ENCODE data around the gene SOCS3.

The SOCS3 gene

GRCh38 chr17:78348055-78348770 is 11.7 kb downstream of the SOCS3 start:
- TF ChIP-seq EZH2 (IDR thresholded peaks at IDR 0.05; ENCODE audit: borderline replicate concordance, low read length), result no peak
- TF ChIP-seq, protein P1, sequence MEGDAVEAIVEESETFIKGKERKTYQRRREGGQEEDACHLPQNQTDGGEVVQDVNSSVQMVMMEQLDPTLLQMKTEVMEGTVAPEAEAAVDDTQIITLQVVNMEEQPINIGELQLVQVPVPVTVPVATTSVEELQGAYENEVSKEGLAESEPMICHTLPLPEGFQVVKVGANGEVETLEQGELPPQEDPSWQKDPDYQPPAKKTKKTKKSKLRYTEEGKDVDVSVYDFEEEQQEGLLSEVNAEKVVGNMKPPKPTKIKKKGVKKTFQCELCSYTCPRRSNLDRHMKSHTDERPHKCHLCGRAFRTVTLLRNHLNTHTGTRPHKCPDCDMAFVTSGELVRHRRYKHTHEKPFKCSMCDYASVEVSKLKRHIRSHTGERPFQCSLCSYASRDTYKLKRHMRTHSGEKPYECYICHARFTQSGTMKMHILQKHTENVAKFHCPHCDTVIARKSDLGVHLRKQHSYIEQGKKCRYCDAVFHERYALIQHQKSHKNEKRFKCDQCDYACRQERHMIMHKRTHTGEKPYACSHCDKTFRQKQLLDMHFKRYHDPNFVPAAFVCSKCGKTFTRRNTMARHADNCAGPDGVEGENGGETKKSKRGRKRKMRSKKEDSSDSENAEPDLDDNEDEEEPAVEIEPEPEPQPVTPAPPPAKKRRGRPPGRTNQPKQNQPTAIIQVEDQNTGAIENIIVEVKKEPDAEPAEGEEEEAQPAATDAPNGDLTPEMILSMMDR (IDR thresholded peaks at IDR 0.05; ENCODE audit: low read length), result no peak
- Histone ChIP-seq H3K4me3 (ENCODE audit: low read depth, low read length, poor library complexity, severe bottlenecking) (no peak overlapping the region), H3K4me1 (ENCODE audit: insufficient read depth, low read length, severe bottlenecking) (peaks cover 15% of the 10 kb centered on the region), H4K20me1 (ENCODE audit: insufficient read depth, low read length) (no peaks in the 10 kb centered on the region), H3K9me3 (ENCODE audit: low read length) (no peaks in the 10 kb centered on the region), H3K9ac (ENCODE audit: low read length) (no peak overlapping the region), H3K9me2 (ENCODE audit: low read depth, low read length) (no peaks in the 10 kb centered on the region), H2AFZ (ENCODE audit: low read length) (no peak overlapping the region), H3K79me2 (ENCODE audit: insufficient read depth, low read length) (no peaks in the 10 kb centered on the region), H3K27me3 (ENCODE audit: insufficient read depth, low read length) (no peaks in the 10 kb centered on the region; the same call in 1 of the 2 replicates), H3K36me3 (ENCODE audit: insufficient read depth, low read length) (no peaks in the 10 kb centered on the region), H3K27ac (ENCODE audit: low read depth, low read length, poor library complexity, severe bottlenecking) (no peak overlapping the region), H3K4me2 (ENCODE audit: low read length) (no peak overlapping the region), H3F3A (ENCODE audit: insufficient read depth, low read length) (no peaks in the 10 kb centered on the region)

GRCh38 chr17:78347453-78347852 is 12.4 kb downstream of the SOCS3 start:
- H3K79me2 ChIP-seq (ENCODE audit: insufficient read depth, low read length), result no peaks in the 10 kb centered on the region
- H3K9ac ChIP-seq (ENCODE audit: low read length), result no peak overlapping the region
- H3K9me2 ChIP-seq (ENCODE audit: low read depth, low read length), result no peaks in the 10 kb centered on the region
- H3K4me1 ChIP-seq (ENCODE audit: insufficient read depth, low read length, severe bottlenecking), result peaks cover 17% of the 10 kb centered on the region
- H2AFZ ChIP-seq (ENCODE audit: low read length), result no peak overlapping the region
- no peaks in the 10 kb centered on the region for H3K36me3 ChIP-seq (ENCODE audit: insufficient read depth, low read length)
- H4K20me1 ChIP-seq (ENCODE audit: insufficient read depth, low read length), result no peaks in the 10 kb centered on the region
- no peaks in the 10 kb centered on the region; the same call in 1 of the 2 replicates for H3K27me3 ChIP-seq (ENCODE audit: insufficient read depth, low read length)
- no peaks in the 10 kb centered on the region for H3K9me3 ChIP-seq (ENCODE audit: low read length)
- H3F3A ChIP-seq (ENCODE audit: insufficient read depth, low read length), result no peaks in the 10 kb centered on the region
- no peak overlapping the region for H3K27ac ChIP-seq (ENCODE audit: low read depth, low read length, poor library complexity, severe bottlenecking)
- H3K4me2 ChIP-seq (ENCODE audit: low read length), result no peak overlapping the region
- no peak overlapping the region for H3K4me3 ChIP-seq (ENCODE audit: low read depth, low read length, poor library complexity, severe bottlenecking)
- TF ChIP-seq, protein P1 (IDR thresholded peaks at IDR 0.05; ENCODE audit: low read length), result no peak
- no peak for TF ChIP-seq EZH2 (IDR thresholded peaks at IDR 0.05; ENCODE audit: borderline replicate concordance, low read length)

GRCh38 chr17:78346605-78347250 is 13.1 kb downstream of the SOCS3 start:
- Histone ChIP-seq H3K4me2 (ENCODE audit: low read length) (no peak overlapping the region), H3K79me2 (ENCODE audit: insufficient read depth, low read length) (no peaks in the 10 kb centered on the region), H2AFZ (ENCODE audit: low read length) (no peak overlapping the region), H4K20me1 (ENCODE audit: insufficient read depth, low read length) (no peaks in the 10 kb centered on the region), H3F3A (ENCODE audit: insufficient read depth, low read length) (no peaks in the 10 kb centered on the region), H3K27ac (ENCODE audit: low read depth, low read length, poor library complexity, severe bottlenecking) (no peak overlapping the region), H3K27me3 (ENCODE audit: insufficient read depth, low read length) (no peaks in the 10 kb centered on the region; the same call in 1 of the 2 replicates), H3K36me3 (ENCODE audit: insufficient read depth, low read length) (no peaks in the 10 kb centered on the region), H3K4me1 (ENCODE audit: insufficient read depth, low read length, severe bottlenecking) (peaks cover 15% of the 10 kb centered on the region), H3K9me2 (ENCODE audit: low read depth, low read length) (no peaks in the 10 kb centered on the region), H3K9me3 (ENCODE audit: low read length) (no peaks in the 10 kb centered on the region), H3K9ac (ENCODE audit: low read length) (no peak overlapping the region), H3K4me3 (ENCODE audit: low read depth, low read length, poor library complexity, severe bottlenecking) (no peak overlapping the region)
- TF ChIP-seq, protein P1 (IDR thresholded peaks at IDR 0.05; ENCODE audit: low read length), result no peak
- no peak for TF ChIP-seq EZH2 (IDR thresholded peaks at IDR 0.05; ENCODE audit: borderline replicate concordance, low read length)
